ENCODE data around the gene TUNAR.

DNA sequence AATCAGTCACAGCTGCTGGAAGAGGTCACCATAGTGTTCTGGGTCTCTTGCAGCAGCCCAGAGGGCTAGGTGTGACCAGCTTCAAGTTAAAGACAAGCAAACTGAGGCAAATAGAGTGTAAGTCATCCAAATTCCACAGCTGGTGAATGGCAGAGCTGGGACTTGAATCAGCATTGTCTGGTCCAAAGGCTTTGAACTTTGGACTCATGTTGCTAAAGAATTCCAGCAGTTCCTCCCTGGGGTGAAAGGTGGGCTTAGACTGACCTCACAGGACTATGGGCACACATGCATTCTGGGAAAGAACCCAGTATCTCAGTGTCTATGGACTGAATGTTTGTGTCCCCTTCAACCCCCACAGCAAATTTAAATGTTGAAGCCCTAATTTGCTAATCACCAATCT is 54.8 kb downstream of the TUNAR start:
- TF ChIP-seq, protein P1, sequence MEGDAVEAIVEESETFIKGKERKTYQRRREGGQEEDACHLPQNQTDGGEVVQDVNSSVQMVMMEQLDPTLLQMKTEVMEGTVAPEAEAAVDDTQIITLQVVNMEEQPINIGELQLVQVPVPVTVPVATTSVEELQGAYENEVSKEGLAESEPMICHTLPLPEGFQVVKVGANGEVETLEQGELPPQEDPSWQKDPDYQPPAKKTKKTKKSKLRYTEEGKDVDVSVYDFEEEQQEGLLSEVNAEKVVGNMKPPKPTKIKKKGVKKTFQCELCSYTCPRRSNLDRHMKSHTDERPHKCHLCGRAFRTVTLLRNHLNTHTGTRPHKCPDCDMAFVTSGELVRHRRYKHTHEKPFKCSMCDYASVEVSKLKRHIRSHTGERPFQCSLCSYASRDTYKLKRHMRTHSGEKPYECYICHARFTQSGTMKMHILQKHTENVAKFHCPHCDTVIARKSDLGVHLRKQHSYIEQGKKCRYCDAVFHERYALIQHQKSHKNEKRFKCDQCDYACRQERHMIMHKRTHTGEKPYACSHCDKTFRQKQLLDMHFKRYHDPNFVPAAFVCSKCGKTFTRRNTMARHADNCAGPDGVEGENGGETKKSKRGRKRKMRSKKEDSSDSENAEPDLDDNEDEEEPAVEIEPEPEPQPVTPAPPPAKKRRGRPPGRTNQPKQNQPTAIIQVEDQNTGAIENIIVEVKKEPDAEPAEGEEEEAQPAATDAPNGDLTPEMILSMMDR (IDR thresholded peaks at IDR 0.05) = no peak
- TF ChIP-seq POLR2A (IDR thresholded peaks at IDR 0.05) (no peak), EP300 (IDR thresholded peaks at IDR 0.05) (no peak)

All from upper lobe of left lung (tissue), 4 donors.